GM18861 (cell line): ENCODE results near the gene SLC36A1.

ENCODE experiments used
- ATAC-seq: cut with Tn5 transposase; IDR thresholded peaks from one replicate; pipeline ENCODE4 v1.9.1; 2021; ENCODE audit not compliant: unreplicated experiment

Gene SLC36A1

DNA sequence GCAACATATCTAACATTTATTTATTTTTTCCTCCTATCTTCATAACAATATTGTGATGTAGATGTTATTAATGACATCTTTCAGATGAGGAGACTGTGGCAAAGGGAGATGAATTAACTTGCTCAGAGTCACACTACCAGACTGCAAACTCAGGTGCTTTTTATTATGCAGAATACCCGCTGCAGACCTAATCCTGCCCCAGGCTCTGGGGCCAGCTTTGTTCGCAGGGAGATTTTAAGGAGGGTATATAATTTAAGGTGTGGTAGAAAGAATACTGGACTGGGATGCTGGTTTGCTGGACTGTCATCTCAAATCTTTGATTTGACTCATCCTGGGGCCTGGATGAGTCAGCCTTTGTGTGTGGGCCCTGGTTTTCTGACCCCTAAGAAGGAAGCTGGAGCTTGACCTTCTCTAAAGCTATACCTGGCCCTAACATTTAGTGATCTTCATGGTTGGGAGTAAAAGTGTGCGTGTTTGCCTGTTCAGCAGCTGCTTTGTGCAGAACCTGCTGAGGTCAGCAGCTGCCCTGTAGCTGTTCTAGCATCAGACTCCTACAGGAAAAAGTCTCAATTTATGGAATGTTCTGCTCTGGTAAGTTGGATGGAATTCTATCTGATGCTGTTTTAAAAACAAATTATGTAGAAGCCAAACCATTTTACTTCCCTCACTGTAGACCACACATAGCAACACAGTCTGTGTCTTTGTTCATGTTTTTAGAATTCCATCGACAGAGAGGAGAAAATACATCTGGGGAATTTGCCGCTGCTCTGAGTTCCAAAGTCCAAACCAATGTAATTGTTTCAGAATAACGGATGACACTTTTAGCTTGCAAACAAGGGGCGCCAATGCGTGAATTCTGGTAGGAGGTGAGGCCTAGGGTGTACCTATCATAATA lies 4.5 kb downstream of the SLC36A1 start:
- ATAC-seq = peak; percentile 71

DNA sequence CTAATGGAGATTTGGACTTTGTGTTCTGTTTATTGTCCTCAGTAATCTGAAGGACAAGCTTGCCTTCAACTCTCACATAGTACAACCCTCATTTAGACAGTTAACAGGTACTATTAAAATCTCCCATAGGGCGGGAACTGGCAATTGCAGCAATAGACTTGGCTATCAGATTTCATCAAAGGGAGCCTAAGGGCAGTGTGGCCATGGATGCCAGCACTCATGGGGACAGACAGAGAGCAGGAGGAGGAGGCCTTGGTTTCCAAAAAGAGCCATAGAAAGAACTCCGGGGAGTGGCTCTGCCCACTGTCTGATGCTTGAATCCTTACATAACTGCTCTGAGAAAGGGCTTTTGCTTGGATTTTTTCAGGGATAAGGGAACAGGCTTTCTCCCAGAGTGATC lies 6.8 kb downstream of the SLC36A1 start:
- no peak for ATAC-seq

DNA sequence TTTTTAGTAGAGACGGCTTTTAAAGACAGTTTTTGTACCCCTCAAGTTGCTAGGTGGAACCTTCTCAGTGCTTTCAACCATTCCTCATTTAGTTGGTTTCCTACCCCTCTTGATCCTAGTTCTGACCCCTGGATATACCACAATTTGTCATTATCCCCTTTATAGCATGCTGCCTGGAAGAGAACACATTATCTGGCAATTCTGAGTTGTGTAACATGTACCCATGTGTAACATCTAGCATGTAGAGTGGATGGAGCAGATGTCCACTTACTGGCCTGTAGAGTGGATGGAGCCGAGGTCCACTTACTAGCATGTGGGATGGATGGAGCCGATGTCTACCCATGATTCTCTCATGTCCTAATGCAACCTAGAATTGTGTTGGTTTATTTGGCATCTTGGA lies 7.5 kb downstream of the SLC36A1 start:
- no peak for ATAC-seq

DNA sequence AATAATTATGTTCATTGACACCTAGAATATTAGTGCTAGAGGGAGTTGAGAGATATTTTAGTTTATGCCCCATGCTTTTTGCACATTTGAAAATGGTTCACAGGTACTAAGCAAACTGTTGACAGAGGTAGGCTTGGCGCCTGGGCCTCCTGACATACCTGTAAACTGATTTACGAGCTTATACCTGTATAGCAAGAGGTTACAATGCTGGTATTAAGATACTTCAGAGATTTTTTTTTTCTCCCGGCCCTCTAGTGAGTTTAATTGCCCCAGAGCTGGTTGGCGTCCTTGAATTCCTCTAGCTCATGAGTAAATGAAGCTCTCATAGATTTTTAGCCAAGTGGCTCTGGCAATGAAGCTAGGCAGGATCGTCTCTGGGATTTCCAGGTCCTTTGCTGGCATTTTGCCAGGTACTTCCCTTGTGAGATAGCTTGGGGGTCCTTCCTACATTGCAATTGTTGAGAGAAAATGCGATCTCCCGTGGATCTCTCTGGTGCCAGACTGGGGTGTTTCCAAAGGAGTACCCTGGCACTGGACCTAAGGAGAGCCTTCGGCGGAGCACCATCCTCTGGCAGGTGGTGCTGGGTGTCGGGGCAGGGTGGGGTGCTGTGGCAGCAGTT lies 9.0 kb downstream of the SLC36A1 start:
- ATAC-seq = no peak

DNA sequence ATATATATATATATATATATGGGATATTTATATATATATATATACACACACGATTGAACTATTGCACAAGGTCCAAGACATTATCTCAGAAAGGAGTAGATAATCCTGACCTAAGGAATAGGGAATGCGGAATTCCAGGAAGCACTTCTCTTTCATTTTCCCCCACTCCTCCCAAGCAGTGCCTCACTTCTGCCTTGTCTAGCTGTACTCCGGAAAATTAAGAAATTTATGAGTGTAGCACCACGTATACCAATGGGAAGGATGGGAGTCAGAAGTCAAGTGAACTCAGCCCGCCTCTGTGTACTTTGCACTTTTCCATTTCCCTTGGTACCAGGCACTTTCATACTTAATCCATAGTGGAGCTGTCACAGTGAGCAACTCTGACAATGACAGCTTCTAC lies 10.9 kb downstream of the SLC36A1 start:
- no peak for ATAC-seq

DNA sequence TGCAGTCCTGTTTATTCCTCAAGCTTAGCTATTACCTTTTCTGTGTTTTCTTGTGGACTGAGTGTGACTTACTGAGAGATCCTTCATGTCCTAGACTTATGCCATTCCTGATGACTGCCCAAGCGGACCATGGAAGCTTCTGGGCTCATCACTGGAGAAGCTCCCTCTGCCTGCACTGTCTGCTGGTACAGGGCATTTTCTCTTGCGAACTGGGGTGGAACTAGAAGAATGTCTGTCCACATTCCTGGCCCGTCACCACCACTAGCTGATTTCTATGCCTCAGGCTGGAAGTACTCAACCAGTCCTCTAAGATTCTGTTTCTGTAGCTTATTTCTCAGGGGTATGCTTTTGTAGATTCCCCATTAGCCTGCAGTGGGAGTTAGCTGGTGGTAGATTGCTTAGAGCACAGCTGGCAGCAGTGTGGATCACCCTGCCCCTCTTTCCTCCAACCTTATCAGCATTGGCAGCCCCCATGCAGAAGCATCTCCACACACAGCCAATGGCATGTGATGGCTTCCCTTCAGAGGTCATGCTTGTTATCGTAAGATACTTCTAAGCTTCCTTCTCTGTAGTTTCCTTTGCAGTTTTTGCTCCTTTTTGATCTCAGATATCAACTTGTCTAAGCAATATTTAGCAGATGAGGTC lies 12.4 kb downstream of the SLC36A1 start:
- ATAC-seq = no peak

DNA sequence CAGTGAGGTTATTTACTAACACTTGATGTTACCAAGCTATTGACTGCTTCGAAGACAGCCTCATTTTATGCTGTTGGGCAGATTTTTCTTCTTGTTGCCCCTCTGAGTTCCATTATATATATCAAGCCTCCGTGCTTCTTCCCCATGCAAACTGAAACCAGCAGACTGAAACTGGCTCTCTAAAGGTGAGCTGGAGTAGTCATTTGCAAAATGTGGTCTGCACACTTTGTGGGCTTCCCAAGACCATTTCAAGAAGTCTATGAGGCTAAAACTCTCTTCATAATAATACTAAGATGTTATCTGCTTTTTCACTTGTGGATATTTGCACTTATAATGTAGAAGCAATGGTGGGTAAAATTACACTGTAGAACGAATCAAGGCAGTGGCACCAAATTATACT lies 13.9 kb downstream of the SLC36A1 start:
- peak; percentile 95 for ATAC-seq

DNA sequence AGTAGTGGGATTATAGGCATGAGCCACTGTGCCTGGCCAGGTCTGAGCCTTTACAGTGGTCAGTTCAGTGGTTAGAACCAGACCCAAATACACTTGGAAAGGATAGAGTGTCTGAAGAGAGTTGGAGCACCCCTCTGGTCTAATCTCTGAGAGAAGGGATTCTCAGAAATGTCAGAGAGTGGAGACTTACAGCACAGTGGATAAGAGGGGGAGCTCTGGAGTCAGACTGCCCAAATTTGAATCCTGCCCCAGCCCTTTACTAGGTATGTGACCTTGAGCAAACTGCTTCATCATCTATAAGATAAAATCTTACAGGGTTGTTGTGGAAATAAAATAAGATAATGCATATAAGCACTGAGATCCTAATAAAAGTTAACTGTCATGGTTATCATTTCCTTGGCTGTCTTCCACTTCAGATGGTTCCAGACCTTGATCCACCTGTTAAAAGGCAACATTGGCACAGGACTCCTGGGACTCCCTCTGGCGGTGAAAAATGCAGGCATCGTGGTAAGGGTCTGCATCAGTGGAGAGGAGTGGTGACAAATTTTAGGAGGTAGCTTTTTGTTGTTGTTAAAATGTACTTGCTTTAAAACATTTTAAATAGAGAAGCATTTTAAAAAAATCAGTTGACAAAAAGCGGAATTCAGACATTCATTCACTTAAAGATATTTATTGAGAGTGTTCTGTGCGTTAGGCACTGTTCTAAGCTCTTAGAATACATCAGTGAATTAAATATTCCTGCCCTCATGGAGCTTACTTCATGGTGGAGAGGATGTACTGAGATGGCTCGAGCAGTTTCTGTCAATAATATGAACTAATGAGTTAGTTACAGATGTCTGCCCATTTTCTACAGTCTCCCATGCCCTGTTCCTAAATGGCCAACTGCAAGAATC lies 16.0 kb downstream of the SLC36A1 start:
- ATAC-seq = no peak

DNA sequence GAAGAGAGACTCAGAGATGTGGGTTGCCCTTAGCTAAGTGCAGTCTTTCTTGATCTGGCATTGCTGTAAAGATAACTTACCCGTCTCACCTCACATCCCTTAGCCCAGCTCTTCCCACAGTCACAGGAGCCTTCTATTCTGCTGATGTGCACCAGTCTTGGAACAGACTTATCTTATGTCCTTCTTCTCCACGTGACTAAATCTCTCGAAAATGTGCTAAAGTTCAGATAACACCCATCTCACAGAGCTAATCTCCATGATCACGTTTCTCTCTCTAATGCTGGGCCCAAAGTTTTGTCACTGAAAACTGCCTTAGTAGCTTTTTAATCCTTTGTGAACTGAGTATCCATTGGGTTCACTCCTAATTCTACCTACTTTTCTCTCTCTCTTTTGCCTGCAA lies 16.7 kb downstream of the SLC36A1 start:
- no peak for ATAC-seq

DNA sequence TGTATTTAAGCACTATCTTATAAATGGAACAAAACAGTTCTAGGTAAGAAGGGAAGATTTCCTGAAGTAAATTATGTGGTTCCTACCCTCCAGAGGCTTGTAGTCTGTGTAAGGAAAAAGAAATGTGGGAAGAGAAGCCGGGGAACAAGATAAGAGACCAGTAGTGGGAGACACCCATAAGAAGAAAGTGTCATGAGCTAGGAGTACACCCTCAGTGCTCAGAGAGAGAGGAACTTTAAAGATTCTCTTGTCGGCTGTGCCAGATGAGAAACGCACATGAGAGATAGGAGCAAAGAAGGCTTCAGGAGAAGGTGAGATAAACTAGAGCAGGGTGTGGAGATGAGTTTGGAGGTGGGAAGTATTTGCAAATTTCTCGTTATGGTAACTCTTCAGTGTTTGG lies 18.1 kb downstream of the SLC36A1 start:
- no peak for ATAC-seq

DNA sequence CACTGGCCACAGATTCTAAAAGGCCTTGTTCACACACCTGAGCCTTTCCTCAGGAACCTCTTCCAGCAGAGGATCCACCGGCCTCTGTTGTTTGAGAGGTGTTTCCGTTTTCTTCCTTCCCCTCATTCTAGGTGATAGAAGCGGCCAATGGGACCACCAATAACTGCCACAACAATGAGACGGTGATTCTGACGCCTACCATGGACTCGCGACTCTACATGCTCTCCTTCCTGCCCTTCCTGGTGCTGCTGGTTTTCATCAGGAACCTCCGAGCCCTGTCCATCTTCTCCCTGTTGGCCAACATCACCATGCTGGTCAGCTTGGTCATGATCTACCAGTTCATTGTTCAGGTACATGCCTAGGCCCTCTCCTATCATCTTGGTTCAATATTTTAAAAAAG lies 20.2 kb downstream of the SLC36A1 start:
- ATAC-seq = no peak

DNA sequence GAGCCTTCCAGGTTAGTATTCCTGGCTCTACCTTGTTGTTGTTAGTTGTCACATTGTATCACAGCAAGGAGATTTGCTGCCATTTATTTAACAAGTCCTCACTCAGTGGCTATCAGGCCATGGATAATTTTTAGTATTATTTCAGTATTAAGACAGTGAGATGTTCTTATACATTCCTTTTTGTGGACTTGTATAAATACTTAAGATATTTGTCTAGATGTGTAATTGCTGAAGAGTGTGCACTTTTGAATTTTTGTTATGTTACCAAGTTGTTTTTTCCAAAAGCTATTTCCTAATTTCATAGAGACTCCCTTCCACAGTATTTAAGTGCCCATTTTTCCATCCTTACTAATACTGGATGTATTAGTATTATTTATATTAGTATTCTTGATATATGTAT lies 22.0 kb downstream of the SLC36A1 start:
- ATAC-seq = no peak

DNA sequence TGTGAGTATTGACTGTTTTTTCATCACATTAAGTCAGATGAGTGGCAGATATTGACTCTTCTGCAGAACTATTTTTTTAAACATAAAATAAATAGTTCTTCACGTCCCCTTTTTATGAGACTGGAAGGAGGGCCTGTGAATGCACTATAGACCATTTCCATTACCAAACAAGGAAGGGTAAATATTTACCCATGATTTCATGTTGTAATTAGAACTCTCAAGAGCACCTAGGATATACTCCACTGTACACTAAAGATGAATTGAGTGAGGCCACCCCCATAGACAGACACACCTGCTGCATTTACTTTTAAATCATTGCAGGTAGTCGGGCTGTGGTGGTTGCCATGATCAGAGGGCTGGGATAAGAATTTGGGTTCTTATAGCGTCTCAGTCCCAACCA lies 22.6 kb downstream of the SLC36A1 start:
- no peak for ATAC-seq

DNA sequence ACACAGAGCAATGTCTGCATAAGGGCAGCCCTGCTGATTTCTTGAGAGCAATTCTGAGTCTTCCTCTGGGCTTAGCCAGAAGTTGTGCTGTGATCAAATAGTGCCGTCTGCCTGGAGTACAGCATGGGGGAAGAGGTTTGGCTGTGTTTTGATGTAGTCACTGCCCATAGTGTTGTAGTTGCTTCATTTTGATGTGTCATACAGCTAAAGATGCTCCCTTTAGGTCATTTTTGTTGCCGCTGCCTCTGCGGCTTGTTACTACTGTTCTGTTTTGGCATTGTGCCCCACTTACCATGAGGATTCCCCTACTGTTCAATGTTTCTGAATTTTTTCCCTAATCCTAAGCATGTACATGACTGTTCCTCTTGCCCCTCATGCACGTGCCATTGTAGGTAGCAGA lies 23.0 kb downstream of the SLC36A1 start:
- no peak for ATAC-seq

DNA sequence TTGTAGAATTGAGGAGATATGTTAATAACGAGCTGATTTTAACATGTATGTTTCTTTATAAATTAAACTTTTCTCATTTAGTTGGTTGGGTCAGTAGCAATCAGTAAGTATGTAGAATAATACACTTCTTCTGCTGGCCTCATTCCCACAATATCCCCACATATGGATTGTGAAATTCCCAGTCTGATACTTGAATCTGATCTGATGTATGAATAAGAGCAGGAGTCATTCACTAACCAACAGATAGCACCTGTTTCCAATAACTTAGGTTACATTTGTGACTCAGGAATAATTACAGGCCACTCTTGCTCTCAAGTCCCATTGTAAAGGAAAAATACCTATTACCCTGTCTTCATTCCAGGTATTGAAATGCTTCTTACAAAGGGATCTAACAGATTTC lies 23.9 kb downstream of the SLC36A1 start:
- no peak for ATAC-seq

DNA sequence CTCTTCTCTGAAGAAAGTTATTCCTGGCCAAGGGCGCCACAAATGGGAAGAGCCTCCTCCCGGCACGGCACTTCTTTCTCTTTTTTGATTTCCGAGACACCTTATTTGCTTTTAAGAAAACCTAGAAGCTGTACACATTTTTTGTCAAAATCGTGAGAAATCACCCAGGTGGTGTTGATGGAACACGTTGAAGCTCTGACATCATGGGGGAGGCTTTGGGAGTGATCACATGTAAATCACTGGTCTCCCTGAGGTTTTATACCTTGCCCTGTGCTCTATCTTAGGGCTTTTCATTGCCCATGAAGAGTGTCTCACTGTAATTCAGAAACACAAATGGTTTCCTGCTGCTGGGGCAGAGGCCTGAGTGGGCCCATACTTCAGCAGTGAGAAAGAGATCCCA lies 27.4 kb downstream of the SLC36A1 start:
- no peak for ATAC-seq

DNA sequence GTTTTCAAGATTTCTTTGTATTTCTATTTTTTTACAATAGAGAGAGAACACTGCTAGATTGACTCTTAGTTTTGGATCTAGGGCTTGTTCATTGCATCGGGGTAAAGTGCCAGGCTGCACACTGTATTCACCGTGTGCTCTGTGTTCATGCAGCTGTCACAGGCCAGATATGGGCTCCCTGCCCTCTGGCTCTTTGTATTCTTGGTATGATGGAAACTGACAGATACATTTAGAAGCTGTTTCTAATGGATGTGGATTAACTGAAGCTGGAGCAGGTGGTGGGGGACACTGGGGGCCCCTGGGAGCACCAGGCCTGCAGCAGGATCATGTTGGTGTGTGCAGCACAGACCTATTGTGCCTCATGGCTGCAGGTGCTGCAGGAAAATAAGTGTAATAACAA lies 28.0 kb downstream of the SLC36A1 start:
- ATAC-seq = no peak

DNA sequence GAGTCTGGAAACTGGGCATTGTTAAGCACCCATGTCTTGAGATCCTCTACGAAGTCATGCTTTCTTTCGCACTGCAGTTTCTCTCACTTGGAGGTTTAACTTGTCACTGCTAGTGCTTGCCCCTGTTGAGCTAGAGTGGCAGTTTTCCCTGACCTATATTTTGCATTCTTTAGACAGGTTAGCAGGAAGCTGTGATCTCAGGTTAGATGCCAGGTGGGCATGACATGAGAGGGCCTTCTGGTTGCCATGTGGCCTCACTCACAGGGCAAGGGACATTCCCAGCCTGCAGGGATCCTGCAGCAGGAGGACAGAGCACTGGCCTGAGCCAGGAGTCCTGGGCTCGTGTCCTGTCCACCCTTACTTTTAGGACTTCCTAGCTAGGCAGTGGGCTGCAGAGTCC lies 28.6 kb downstream of the SLC36A1 start:
- no peak for ATAC-seq

DNA sequence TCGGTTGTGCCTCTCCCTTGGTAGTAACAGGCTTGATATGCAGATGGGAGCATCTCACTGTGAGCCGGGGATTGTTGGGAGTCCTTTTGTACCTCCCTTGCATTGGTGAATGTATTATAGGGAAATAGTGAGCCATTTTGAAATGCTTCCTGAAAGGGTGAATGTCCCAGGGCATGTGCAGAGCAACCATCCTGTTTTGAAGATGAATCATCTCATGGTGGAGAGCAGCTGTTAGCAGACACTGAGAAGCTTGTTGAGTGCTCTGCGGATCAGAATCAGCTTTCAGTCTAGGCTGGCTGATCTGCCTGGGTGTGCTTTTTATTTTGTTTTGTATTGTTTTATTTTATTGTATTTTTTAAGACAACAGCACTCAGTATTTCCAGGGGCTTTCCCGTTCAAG lies 29.7 kb downstream of the SLC36A1 start:
- ATAC-seq = no peak

DNA sequence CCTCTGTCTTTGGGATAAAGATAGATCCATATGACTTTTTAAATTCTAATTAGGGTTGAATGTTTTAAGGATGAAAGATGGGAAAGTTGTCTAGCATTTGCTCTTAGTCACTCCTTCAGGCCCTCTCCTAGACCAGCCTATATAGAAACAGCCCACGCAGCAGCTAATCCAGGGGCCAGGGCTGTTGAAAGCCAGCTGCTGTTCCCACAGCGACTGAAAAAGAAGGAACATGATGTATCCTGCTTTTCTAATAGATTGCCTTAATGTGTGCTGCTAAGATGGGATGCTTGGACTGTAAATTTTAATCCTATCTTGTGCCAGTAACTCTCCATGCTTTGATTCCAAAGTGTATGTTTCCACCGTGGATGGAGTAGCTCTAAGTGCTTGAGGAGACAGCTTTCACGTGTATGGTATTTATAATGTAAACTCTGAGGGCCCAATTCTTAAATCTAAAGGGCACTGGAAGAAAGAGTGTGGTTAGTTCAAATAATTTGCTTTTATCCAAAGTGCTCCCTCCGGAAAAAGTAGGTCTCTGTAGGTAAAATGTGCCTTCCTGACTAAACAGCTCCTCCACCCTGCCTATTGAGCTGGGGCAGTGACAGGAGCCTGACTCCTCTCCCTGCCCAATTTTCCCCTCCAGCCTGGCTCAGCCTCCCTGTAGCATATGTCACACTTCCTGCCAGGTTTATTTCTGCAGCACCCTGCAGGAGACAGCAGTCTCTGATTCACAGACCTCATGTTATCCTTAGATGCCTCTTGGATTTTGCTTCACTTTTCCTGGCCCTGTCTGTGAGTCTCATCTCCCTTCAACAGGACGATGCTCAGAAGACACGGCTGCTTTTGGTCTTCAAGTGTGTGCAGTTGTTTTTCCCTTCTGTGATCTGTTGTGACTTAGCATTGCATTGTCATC lies 33.2 kb downstream of the SLC36A1 start:
- ATAC-seq = no peak
